H1 (cell line): Measurements from ENCODE around the gene UVRAG. TPM values are rescaled to one million over a fixed set of nuclear protein-coding genes. Genes with fewer than 3 reads are reported as not detected.

Source experiments
- CBX8 ChIP-seq: fragments of 300-800, 300-1000 bp; sonication (generic); IDR thresholded peaks from 2 replicates; pipeline ENCODE4 v1.7.1; 2016; ENCODE audit warnings: low read depth, low read length, borderline replicate concordance
- polyA plus RNA-seq, 7 experiments: library from polyadenylated mRNA; depleted of rRNA in 3 of 7; stranded (reverse) in 5 of 7; unstranded in 2 of 7; fragments of >200 nt in 5 of 7; fragments of 200-250 nt in 2 of 7; gene quantifications; 1 replicate in 5 of 7; 2 replicates in 1 of 7; 4 replicates in 1 of 7; pipeline versions ENCODE4 v1.2.1 to v1.2.3, GENCODE V29; 2011 to 2013; ENCODE audit warnings: missing spikeins in 2 of 7, mixed read lengths in 2 of 7
- total RNA-seq: library from RNA; stranded (reverse); fragmentation: NEBNext Ultra II Directional; extraction: Animal tissue kit (Norgen Biotek cat#: 25700); gene quantifications from 2 replicates; pipeline ENCODE4 v1.2.1, GENCODE V29; 2021

The UVRAG gene
- total and polyA plus RNA-seq, 2 of the 8 experiments (the other 6 are each of a cell fraction or from before 2014, with no cell fraction given): 5.5 to 14.7 TPM

DNA sequence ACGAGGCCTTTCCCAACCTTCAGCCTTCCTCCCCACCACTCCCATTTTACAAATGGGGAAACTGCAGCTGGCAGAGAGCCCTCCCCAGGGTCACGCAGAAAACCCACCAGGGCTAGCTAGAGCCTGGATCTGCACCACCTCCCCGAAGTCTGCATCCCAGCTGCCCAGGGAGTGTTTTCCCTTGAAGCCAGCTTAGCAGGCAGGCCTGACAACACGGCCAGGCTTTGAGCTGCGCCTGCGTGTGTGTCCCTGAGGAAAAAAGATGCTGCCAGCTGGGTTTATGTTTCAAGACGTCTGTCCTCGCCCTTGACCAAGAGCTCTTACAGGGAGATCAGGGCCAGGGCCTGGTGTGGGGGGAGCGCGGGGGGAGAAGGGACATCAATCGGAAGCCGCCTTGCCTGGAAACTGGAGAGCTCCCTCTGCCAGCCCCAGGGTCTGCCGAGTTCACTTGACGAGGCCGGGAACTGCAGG, 371.0 kb downstream of the UVRAG start (continued):
- no peak for TF ChIP-seq CBX8
